Measurements from ENCODE around the gene SYCP1.

- TF ChIP-seq POLR2A (IDR thresholded peaks at IDR 0.05) (no peak), CTCF (IDR thresholded peaks at IDR 0.05) (no peak), POLR2AphosphoS5 (IDR thresholded peaks at IDR 0.05) (no peak)
Observed at GRCh38 chr1:114901814-114902213, 47.2 kb downstream of the SYCP1 start.

Measured in transverse colon (tissue), 4 donors.